Measurements from ENCODE around the gene YIPF4.
"Not testable (repeated sequence)": the region's sequence is repeated elsewhere in the genome, so short reads cannot be mapped to it uniquely, and the experiment has no call there.

YIPF4 gene

DNA sequence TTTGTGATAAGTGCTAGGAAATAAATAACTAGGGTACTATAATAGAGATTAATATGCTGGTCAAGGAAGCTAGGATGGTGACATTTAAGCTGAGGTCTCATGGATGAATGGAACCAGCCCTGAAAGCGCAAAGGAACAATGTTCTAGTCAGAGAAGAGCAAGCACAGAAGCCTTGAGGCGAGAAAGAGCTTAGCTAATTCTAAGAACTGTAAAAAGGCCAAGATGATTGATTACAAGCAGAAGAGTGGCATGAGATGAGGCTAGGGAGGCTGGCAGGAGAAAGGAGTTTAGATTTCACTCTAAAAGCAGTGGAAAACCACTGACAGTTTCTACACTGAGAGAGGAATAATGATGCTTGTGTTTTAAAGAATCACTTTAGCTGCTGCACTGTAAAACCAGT, 3.4 kb upstream of the YIPF4 start:
- Mint-ChIP-seq H3K4me1 (peaks cover 11% of the 10 kb centered on the region), H3K27me3 (ENCODE audit: low read depth) (peaks cover 4% of the 10 kb centered on the region), H3K27ac (peak overlapping the region in 1 of 3 experiments; percentile 6), H3K36me3 (ENCODE audit: low read depth) (peaks cover 4% of the 10 kb centered on the region), H3K9me3 (peaks cover 3% of the 10 kb centered on the region), H3K4me3 (peak overlapping the region; percentile 9 to 21 (median 14))
- TF ChIP-seq, protein P1, sequence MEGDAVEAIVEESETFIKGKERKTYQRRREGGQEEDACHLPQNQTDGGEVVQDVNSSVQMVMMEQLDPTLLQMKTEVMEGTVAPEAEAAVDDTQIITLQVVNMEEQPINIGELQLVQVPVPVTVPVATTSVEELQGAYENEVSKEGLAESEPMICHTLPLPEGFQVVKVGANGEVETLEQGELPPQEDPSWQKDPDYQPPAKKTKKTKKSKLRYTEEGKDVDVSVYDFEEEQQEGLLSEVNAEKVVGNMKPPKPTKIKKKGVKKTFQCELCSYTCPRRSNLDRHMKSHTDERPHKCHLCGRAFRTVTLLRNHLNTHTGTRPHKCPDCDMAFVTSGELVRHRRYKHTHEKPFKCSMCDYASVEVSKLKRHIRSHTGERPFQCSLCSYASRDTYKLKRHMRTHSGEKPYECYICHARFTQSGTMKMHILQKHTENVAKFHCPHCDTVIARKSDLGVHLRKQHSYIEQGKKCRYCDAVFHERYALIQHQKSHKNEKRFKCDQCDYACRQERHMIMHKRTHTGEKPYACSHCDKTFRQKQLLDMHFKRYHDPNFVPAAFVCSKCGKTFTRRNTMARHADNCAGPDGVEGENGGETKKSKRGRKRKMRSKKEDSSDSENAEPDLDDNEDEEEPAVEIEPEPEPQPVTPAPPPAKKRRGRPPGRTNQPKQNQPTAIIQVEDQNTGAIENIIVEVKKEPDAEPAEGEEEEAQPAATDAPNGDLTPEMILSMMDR (IDR thresholded peaks at IDR 0.05; ENCODE audit: unreplicated experiment in 3 of 3): no peak

DNA sequence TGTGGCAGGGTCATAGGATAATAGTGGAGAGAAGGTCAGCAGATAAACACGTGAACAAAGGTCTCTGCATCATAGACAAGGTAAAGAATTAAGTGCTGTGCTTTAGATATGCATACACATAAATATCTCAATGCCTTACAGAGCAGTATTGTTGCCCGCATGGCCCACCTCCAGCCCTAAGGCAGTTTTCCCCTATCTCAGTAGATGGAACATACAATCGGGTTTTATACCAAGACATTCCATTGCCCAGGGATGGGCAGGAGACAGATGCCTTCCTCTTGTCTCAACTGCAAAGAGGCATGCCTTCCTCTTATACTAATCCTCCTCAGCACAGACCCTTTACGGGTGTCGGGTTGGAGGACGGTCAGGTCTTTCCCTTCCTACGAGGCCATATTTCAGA, 1.9 kb upstream of the YIPF4 start:
- H3K9me3 Mint-ChIP-seq; H3K27me3 Mint-ChIP-seq (ENCODE audit: low read depth); H3K36me3 Mint-ChIP-seq (ENCODE audit: low read depth): not testable (repeated sequence)
- Mint-ChIP-seq H3K27ac (peak overlapping the region in 1 of 3 experiments; percentile 75), H3K4me3 (peak overlapping the region; percentile 59 to 72 (median 64)), H3K4me1 (peaks cover 11% of the 10 kb centered on the region)

DNA sequence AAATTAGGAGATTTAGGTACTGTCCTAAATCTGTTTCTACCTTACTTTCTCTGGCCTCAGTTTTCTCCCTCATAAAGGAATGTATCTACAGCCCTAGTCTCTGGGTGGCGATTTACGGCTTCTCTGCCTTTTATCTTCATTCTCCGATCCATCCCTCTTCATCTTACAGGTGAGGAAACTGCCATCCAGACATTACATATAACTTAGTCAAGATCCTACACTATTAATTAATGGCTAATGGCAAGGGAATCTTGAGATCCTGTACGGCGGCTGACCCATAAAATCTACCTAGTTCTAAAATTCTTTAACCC, 386 bp upstream of the YIPF4 start:
- H3K27me3 Mint-ChIP-seq (ENCODE audit: low read depth): no peaks in the 10 kb centered on the region
- H3K36me3 Mint-ChIP-seq (ENCODE audit: low read depth): peaks cover 16% of the 10 kb centered on the region
- H3K27ac Mint-ChIP-seq: peak overlapping the region; percentile 94 to 98 (median 97)
- peaks cover 3% of the 10 kb centered on the region for H3K9me3 Mint-ChIP-seq
- peak overlapping the region; percentile 89 to 93 (median 93) for H3K4me3 Mint-ChIP-seq
- H3K4me1 Mint-ChIP-seq: peaks cover 11% of the 10 kb centered on the region
- TF ChIP-seq, protein P1 (IDR thresholded peaks at IDR 0.05; ENCODE audit: unreplicated experiment in 3 of 3): no peak

DNA sequence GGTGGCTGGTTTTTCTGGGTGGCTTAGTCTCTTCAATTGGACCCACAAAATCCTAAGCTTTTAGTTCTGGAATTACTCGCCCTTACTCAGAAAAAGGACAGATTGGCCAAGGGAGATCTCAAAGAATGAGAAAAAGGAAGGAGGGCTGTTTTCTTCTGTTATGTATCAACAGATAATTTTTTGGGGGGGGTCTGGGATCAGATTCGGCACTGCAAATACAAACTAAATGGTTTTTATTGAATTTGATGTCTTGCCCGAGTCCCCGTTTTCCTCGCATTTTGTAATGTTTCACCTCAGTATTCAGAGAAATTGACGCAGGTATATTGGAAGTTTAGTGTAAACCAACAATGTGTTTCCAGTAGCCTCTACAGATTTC, 762 bp downstream of the YIPF4 start:
- Mint-ChIP-seq H3K27me3 (ENCODE audit: low read depth) (no peaks in the 10 kb centered on the region), H3K4me3 (peak overlapping the region; percentile 89 to 93 (median 93)), H3K4me1 (peaks cover 11% of the 10 kb centered on the region), H3K36me3 (ENCODE audit: low read depth) (peaks cover 23% of the 10 kb centered on the region), H3K27ac (peak overlapping the region; percentile 91 to 97 (median 94)), H3K9me3 (peaks cover 3% of the 10 kb centered on the region)
- TF ChIP-seq, protein P1 (IDR thresholded peaks at IDR 0.05; ENCODE audit: unreplicated experiment in 3 of 3): no peak

DNA sequence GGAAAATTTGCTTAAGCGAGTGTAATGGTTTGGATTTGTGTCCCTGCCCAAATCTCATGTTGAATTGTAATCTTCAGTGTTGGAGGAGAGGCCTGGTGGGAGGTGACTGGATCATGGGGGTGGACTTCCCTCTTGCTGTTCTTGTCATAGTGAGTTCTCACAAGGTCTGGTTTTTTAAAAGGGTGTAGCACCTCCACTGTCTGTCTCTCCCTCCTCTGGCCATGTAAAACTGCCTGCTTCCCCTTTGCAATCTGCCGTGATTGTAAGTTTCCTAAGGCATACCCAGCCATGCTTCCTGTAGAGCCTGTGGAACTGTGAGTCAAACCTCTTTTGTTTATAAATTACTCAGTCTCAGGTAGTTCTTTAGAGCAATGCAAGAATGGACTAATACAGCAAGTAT, 6.6 kb downstream of the YIPF4 start:
- H3K27ac Mint-ChIP-seq: no peak overlapping the region
- H3K36me3 Mint-ChIP-seq (ENCODE audit: low read depth): peaks cover 43% of the 10 kb centered on the region
- H3K4me1 Mint-ChIP-seq: peaks cover 4% of the 10 kb centered on the region
- H3K9me3 Mint-ChIP-seq: no peaks in the 10 kb centered on the region
- no peaks in the 10 kb centered on the region for H3K27me3 Mint-ChIP-seq (ENCODE audit: low read depth)
- no peak overlapping the region for H3K4me3 Mint-ChIP-seq
- TF ChIP-seq, protein P1 (IDR thresholded peaks at IDR 0.05; ENCODE audit: unreplicated experiment in 3 of 3): no peak

DNA sequence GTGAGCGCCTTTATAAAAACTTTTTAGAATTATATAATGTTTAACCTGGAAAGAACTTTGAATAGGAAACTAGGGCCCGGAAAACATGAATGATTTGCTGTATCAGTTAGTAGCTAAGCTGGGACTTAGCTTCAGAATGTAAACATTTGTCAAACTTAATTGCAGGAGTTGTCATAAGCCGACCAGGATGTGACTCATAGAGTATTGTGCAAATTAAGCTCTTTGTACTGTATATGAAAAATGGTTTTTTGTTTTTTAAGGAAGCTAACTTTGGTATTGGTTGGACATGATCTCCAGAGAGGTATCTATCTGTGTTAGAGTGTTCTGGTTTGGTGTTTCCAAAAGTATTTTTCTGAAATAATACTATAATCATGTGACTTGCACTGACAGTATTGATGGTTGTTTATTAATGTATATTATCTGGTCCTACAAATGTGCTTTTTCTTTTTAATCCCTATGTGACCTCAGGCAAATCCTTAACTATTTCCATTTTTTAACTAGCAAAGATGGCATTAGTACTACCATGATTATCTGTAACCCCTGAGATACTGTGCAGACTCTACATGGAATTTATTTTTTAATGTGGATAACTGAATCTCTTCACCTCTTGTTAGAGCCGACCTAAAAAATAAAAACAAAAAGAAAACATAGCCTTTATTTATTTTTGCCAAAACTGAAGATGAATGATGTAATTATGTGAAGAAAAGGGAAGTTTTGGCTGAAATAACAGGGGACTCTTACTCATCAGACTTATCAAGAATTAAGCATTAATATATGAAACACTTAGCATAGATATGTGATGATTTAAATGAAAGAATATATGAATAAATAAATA, 11.7 kb downstream of the YIPF4 start:
- Mint-ChIP-seq H3K9me3 (peaks cover 2% of the 10 kb centered on the region), H3K27ac (no peak overlapping the region), H3K4me1 (peaks cover 4% of the 10 kb centered on the region), H3K27me3 (ENCODE audit: low read depth) (no peaks in the 10 kb centered on the region), H3K36me3 (ENCODE audit: low read depth) (peaks cover 39% of the 10 kb centered on the region), H3K4me3 (no peak overlapping the region)
- TF ChIP-seq, protein P1 (IDR thresholded peaks at IDR 0.05; ENCODE audit: unreplicated experiment in 3 of 3): no peak

Data from nephron (organoid).